Activated CD8-positive, alpha-beta memory T cell treated with anti-CD3 and anti-CD28 coated beads for 1 hour (primary cell): ENCODE results near the gene VAV2.
"Not testable (repeated sequence)": the region's sequence is repeated elsewhere in the genome, so short reads cannot be mapped to it uniquely, and the experiment has no call there.

Source experiments
- DNase-seq, 2 donors: peaks; one replicate each; pipeline ENCODE4 v3.0.0-alpha.2; 2020; ENCODE audit warnings: low read depth in 1 of 2; ENCODE audit errors: extremely low read depth in 1 of 2

The VAV2 gene

GRCh38 chr9:133761641-133762248 is 230.4 kb downstream of the VAV2 start:
- no peak for DNase-seq

DNA sequence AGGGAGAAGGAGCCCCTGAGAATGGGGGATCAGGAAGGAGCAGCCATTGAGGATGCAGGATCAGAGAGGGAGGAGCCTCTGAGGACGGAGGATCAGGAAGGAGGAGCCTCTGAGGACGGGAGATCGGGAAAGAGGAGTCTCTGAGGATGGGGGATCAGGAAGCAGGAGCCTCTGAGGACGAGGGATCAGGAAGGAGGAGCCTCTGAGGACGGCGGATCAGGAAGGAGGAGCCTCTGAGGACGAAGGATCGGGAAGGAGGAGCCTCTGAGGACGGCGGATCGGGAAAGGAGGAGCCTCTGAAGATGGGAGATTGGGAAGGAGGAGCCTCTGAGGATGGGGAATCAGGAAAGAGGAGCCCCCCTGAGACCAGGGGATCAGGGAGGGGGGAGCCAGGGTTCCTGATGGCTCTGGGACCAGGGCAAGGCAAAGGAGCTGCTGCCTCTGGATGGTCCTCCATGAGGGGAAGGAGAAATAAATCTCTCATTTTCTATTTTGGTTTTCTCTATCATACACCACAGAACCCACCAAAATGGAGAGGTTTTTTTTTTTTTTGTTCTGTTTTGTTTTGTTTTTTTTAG is 231.3 kb downstream of the VAV2 start:
- DNase-seq = no peak

GRCh38 chr9:133759946-133760345 is 232.2 kb downstream of the VAV2 start:
- no peak for DNase-seq

GRCh38 chr9:133759146-133759900 is 232.8 kb downstream of the VAV2 start:
- no peak for DNase-seq

- DNase-seq = no peak
Observed at GRCh38 chr9:133758228-133758627, 233.9 kb downstream of the VAV2 start.

DNA sequence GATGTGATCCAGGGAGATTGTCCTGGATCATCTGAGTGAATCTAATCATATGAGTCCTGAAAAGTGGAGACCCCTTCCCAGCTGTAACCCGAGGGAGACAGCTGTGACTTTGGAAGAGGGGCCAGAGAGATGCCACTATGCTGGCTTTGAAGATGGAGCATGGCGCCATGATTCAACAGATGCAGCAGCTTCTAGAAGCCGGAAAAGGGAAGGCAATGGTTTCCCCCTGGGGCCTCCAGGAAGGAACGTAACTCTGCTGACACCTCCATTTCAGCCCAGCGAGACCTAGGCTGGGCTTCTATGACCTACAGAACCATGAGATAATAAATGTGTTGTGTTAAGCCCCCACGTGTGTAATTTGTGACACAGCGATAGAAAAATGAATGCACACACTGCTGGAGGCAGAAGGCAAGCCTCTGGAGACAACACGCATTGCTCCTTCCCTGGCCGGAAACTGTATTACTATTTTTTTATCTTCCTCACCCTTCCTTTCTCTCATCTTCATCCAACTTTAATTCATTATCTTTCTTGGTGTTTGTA is 237.4 kb downstream of the VAV2 start:
- no peak for DNase-seq

DNA sequence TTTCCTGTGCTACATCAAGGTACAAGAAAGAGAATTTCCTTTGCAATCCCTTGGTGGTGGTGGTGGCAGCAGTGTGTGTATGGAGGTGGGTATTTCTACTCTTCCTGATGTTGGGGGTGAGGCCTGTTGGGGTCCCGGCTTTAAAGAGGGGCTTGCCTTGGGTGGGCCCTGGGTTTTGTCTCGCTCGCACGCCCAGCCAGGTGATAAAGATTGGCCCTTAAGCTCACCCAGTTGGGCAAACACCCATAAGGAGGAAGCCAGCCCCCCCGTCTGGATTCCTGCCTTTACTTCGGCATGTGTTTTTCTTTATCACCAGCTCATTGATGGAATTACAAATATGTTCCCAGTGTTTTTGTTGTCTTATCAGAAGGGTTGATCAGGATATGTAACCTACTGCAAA is 237.9 kb downstream of the VAV2 start:
- no peak for DNase-seq

DNA sequence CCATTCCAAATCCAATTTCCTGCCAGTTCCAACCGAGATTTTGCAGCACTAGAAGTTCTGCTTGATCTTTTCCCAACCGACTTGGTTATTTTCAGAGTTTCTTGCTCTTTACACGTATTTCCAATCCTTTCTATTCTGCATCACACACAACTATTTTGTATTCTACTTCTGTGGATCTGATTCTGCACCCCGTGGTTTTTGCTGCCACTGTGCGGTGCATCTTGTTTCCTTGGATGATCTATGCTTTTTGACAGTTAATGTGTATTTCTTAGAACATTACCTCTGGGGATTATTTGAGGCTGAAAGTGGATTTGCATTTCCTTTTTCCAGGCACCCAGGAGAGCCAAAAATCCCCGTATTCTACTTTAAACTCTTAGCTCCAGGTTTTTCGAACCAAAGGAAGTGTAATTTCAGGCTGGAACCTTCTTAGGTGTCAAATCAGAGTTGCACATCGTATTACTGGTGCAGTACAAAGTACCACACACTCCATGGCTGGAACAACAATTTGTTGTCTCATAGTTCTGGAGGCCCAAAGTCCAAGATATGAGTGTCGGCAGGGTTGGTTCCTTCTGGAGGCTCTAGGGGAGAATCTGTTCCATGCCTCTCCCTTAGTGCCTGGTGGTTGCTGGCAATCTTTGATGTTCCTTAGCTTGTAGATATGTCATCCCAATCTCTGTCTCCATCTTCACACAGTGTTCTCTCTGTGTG is 239.2 kb downstream of the VAV2 start:
- DNase-seq = no peak

- DNase-seq = no peak
Observed at GRCh38 chr9:133750982-133751649, 241.0 kb downstream of the VAV2 start.

- no peak for DNase-seq
Observed at GRCh38 chr9:133747309-133747708, 244.8 kb downstream of the VAV2 start.

DNA sequence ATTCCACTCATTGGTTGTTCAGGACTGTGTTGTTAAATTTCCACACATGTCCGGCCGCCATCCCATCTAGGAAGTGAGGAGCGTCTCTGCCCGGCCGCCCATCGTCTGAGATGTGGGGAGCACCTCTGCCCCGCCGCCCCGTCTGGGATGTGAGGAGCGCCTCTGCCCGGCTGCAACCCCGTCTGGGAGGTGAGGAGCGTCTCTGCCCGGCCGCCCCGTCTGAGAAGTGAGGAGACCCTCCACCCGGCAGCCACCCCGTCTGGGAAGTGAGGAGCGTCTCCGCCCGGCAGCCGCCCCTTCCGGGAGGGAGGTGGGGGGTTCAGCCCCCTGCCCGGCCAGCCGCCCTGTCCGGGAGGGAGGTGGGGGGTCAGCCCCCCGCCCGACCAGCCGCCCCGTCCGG is 247.6 kb downstream of the VAV2 start:
- DNase-seq = not testable (repeated sequence)

DNA sequence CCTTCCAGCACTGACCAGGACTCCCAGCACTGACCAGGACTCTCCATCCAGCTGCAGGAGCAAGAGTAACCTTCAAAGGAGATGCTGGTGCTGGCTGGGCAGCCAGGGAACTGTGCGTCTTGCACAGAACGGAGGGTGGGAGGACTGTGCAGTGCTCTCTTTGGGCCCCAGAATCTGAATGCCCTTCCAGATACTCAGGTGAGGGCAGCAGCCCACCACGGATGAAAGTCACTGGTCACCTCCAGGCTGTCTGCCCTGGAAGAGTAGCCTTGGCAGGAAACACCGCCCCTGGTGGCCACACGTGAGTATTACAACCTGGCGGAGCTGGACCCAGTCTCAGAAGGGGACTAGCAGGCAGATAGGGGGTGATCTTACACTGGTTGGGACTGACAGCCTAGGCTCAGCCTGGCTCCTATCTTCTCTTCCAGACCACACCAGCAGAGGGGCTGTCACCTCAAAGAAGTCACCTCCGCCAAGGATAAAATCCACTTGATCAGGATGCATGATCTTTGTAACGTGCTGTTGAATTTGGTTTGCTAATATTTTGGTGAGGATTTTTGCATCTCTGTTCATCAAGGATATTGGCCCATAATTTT is 249.2 kb downstream of the VAV2 start:
- DNase-seq = peak; percentile 15 to 58

- DNase-seq = no peak
Observed at GRCh38 chr9:133742251-133742650, 249.9 kb downstream of the VAV2 start.

GRCh38 chr9:133741716-133742115 is 250.4 kb downstream of the VAV2 start:
- no peak for DNase-seq

GRCh38 chr9:133740911-133741310 is 251.2 kb downstream of the VAV2 start:
- DNase-seq = no peak

GRCh38 chr9:133739408-133740280 is 252.5 kb downstream of the VAV2 start:
- DNase-seq = no peak

- no peak for DNase-seq
Observed at GRCh38 chr9:133738640-133739225, 253.4 kb downstream of the VAV2 start.

- peak in 1 of 2 donors; percentile 17 for DNase-seq
Observed at GRCh38 chr9:133737774-133738639, 254.1 kb downstream of the VAV2 start, which contains the start of gene SARDH. Gene SARDH (minus strand): TSS chr9:133738352. CDS start chr9:133734173, 4,179 bp downstream.
